Posterior cingulate gyrus (tissue), 11 donors: Measurements from ENCODE around the gene MRPL3.

Experiments used
- DNase-seq, 10 donors: peaks; one replicate each; pipeline versions ENCODE4 v3.0.0 to v3.0.0-alpha.2; 2020 to 2021; ENCODE audit warnings: mixed read lengths in 3 of 10
- intact Hi-C: fragments of 100-400 bp; cut with DNase I; formaldehyde crosslinking; loops from one replicate; pipeline ENCODE4 v1.15.1; 2023

Gene MRPL3

DNA sequence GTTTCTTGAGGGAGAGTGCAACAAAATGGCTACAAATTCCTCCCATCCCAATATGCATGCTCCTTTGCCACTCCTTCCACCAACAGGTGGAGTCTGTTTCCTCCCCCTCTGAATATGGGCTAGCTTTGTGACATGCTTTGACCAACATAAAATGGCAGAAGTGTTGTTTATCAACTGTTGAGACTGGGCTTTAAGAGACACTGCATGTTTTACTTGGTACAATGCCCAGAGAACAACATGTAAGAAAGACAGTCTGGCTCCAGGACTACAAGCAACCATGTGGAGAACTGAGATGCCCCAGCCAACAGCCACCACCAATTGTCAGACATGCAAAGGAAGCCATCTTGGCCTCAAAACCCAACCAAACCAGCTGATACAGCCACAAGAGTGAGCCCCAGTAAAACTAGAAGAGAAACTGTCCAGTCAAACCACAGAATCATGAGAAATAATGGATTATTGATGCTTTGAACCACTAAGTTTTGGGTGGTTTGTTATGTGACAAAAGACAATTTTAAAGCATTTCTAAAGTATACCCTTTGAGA lies 80.7 kb downstream of the MRPL3 start:
- intact Hi-C loops: no loop called here
- DNase-seq: no peak

DNA sequence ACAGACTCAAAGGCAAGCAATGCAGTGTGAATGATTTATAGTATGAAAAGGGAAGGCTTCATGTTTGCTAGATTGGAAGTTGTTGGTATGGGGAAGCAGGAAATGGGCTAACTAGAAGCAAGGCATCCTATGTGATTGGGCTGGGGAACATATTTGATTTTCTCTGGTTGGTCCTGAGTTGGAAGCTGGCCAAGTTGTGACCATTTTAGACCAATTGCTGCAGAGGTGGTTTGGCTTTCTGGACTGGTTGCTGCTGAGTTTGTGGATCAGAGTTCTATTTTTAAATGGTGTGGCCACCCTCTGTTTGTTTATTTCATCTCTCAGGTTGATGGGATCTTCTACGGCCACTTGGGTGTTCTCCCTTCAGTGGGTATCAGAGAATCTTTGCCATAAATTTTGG lies 81.5 kb downstream of the MRPL3 start:
- no peak for DNase-seq
- intact Hi-C loops: no loop called here

DNA sequence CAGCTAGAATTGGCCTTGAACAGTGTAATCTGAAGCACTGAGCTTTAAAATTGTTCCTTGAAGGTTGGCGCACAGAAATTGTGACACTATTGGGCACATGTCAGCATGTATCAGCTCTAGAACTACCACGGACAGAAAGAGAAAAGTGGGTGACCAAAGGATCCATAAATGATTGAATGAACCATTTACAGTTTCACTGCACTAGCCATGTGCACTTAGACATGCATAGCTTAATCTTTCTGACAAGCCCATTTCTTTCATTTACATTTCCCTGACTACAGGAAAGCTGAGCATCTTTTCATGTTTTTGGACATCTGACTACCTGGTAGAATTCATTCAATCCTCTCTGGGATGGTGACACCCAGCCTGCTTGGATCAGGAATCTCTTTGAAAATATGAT lies 85.0 kb downstream of the MRPL3 start:
- DNase-seq: no peak
- intact Hi-C loops: no loop called here
